A549 (cell line): Measurements from ENCODE around the gene FAM171A1.

ENCODE experiments used
- CHD2 ChIP-seq: fragments of 150-350 bp; IDR thresholded peaks from 2 replicates; pipeline ENCODE4 v1.6.1; 2014; ENCODE audit warnings: low read length; ENCODE audit not compliant: partially characterized antibody
- CTCF ChIP-seq: fragments of >200 bp; sonication (Bioruptor Twin); formaldehyde crosslinking; IDR thresholded peaks from 3 replicates; pipeline ENCODE4 v1.5.1; 2016
- EP300 ChIP-seq, 2 experiments: fragments of >200 bp; sonication (Bioruptor Twin); formaldehyde crosslinking; IDR thresholded peaks; 2 replicates in 1 of 2; 3 replicates in 1 of 2; pipeline ENCODE4 v1.6.1; 2016 to 2017
- JUN ChIP-seq, 2 experiments: fragments of >200 bp; sonication (Bioruptor Twin); formaldehyde crosslinking; IDR thresholded peaks; 2 replicates in 1 of 2; 3 replicates in 1 of 2; pipeline ENCODE4 v1.6.1; 2016 to 2017
- KDM1A ChIP-seq: fragments of 200-600 bp; sonication (generic); IDR thresholded peaks from 2 replicates; pipeline ENCODE4 v1.6.1; 2016; ENCODE audit warnings: low read depth, mild to moderate bottlenecking
- NFE2L2 ChIP-seq: fragments of 150-350 bp; conservative IDR thresholded peaks from 2 replicates; pipeline ENCODE4 v1.6.1; 2014; ENCODE audit warnings: low read length
- POLR2A ChIP-seq: IDR thresholded peaks from 2 replicates; pipeline ENCODE4 v1.6.1; 2012; ENCODE audit warnings: mild to moderate bottlenecking, low read length
- RCOR1 ChIP-seq: fragments of 150-350 bp; IDR thresholded peaks from 2 replicates; pipeline ENCODE4 v1.6.1; 2014; ENCODE audit warnings: antibody characterized with exemption, low read length, low read depth
- TP53 ChIP-seq: fragments of 250-450 bp; sonication (Bioruptor Pico); IDR thresholded peaks from 2 replicates; pipeline ENCODE4 v1.5.0; 2021; ENCODE audit warnings: mild to moderate bottlenecking, moderate library complexity
- USF2 ChIP-seq: fragments of 450-650 bp; IDR thresholded peaks from 2 replicates; pipeline ENCODE4 v1.6.1; 2014; ENCODE audit warnings: antibody characterized with exemption
- TF ChIP-seq, protein P1 (sequence below): fragments of 200-600 bp; sonication (generic); IDR thresholded peaks from 2 replicates; pipeline ENCODE4 v1.6.1; 2016; ENCODE audit warnings: antibody characterized with exemption, mild to moderate bottlenecking, moderate library complexity

DNA sequence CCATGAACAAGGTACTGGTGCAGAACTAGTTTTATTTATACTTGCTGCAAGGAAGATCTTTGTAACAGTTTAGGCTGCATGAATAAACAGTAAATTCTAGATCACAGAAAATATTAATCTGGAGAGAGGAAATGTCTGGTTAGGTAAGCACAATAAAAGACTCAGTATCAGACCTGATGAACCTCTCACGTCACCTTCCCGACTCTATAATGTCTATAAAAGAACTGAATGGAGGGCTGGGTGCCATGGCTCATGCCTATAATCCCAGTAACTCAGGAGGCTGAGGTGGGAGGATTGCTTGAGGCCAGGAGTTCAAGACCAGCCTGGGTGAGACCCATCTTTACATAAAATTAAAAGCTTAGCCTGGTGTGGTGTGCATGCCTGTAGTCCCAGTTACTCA is 65.9 kb downstream of the FAM171A1 start:
- TF ChIP-seq CTCF (no peak), KDM1A (no peak), JUN (IDR thresholded peaks at IDR 0.05) (no peak), CHD2 (no peak), EP300 (IDR thresholded peaks at IDR 0.05) (no peak), NFE2L2 (no peak), POLR2A (no peak), RCOR1 (no peak), TP53 (CRISPR knock-in tag) (no peak), USF2 (no peak)
- TF ChIP-seq, protein P1, sequence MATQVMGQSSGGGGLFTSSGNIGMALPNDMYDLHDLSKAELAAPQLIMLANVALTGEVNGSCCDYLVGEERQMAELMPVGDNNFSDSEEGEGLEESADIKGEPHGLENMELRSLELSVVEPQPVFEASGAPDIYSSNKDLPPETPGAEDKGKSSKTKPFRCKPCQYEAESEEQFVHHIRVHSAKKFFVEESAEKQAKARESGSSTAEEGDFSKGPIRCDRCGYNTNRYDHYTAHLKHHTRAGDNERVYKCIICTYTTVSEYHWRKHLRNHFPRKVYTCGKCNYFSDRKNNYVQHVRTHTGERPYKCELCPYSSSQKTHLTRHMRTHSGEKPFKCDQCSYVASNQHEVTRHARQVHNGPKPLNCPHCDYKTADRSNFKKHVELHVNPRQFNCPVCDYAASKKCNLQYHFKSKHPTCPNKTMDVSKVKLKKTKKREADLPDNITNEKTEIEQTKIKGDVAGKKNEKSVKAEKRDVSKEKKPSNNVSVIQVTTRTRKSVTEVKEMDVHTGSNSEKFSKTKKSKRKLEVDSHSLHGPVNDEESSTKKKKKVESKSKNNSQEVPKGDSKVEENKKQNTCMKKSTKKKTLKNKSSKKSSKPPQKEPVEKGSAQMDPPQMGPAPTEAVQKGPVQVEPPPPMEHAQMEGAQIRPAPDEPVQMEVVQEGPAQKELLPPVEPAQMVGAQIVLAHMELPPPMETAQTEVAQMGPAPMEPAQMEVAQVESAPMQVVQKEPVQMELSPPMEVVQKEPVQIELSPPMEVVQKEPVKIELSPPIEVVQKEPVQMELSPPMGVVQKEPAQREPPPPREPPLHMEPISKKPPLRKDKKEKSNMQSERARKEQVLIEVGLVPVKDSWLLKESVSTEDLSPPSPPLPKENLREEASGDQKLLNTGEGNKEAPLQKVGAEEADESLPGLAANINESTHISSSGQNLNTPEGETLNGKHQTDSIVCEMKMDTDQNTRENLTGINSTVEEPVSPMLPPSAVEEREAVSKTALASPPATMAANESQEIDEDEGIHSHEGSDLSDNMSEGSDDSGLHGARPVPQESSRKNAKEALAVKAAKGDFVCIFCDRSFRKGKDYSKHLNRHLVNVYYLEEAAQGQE, result no peak
